ENCODE data around the gene SENP6.

The SENP6 gene

DNA sequence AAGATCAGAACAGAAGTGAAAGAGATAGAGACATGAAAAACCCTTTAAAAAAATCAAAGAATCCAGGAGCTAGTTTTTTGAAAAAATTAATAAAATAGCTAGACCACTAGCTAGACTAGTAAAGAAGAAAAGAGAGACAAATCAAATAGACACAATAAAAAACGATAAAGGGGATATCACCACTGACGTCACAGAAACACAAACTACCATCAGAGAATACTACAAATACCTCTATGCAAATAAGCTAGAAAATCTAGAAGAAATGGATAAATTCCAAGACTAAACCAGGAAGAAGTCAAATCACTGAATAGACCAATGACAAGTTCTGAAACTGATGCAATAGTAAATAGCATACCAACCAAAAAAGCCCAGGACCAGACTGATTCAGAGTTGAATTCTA, 29.6 kb upstream of the SENP6 start:
- Histone ChIP-seq H3K36me3 (ENCODE audit: control insufficient read depth in 2 of 2, insufficient read depth in 1 of 2, low read length in 2 of 2) (no peaks in the 10 kb centered on the region), H3K4me1 (ENCODE audit: control insufficient read depth, insufficient read depth, low read length) (no peaks in the 10 kb centered on the region), H3K9me3 (ENCODE audit: control insufficient read depth, insufficient read depth, low read depth, low read length) (no peaks in the 10 kb centered on the region), H3K27ac (ENCODE audit: extremely low read depth, low read depth, low read length) (no peak overlapping the region), H3K4me3 (ENCODE audit: low read depth, low read length) (no peak overlapping the region)
- CTCF ChIA-PET: interaction anchor here (0.6 to 2.4 kb wide), 5 partner anchors 9 to 1267 kb away, joined by 3 to 12 read pairs (median 5); no protein-coding TSS in a partner anchor
- TF ChIP-seq ZNF416 (tag by site-specific recombination; IDR thresholded peaks at IDR 0.05) (no peak), KLF10 (tag by site-specific recombination; IDR thresholded peaks at IDR 0.05) (no peak), ZNF623 (tag by site-specific recombination; IDR thresholded peaks at IDR 0.05) (no peak)
- TF ChIP-seq, protein P1, sequence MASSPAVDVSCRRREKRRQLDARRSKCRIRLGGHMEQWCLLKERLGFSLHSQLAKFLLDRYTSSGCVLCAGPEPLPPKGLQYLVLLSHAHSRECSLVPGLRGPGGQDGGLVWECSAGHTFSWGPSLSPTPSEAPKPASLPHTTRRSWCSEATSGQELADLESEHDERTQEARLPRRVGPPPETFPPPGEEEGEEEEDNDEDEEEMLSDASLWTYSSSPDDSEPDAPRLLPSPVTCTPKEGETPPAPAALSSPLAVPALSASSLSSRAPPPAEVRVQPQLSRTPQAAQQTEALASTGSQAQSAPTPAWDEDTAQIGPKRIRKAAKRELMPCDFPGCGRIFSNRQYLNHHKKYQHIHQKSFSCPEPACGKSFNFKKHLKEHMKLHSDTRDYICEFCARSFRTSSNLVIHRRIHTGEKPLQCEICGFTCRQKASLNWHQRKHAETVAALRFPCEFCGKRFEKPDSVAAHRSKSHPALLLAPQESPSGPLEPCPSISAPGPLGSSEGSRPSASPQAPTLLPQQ (tag by site-specific recombination; IDR thresholded peaks at IDR 0.05): no peak
- POLR2A ChIA-PET: interaction anchor here (2.5 kb wide), 1 partner anchor 30 kb away, joined by 6 read pairs; the partner anchor contains the start of gene SENP6

DNA sequence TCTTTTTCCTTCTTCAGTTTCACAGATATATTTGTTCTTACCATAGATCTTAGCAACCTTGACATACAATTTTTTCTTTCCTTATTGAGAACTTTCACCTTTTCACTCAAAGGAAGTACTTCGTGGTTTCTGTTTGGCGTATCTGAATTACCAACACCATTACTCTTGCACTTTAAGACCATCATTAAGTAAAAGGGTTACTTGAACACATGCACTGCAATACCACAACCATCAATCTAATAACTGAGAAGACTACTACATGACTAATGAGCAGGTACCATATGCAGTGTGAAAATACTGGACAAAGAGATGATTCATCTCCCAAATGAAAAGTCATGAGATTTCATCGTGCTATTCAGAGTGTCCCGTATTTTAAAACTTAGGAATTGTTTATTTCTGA, 21.7 kb upstream of the SENP6 start:
- no peak overlapping the region for H3K4me3 ChIP-seq (ENCODE audit: low read depth, low read length)
- H3K9me3 ChIP-seq (ENCODE audit: control insufficient read depth, insufficient read depth, low read depth, low read length): no peaks in the 10 kb centered on the region
- H3K36me3 ChIP-seq (ENCODE audit: control insufficient read depth in 2 of 2, insufficient read depth in 1 of 2, low read length in 2 of 2): no peaks in the 10 kb centered on the region
- H3K4me1 ChIP-seq (ENCODE audit: control insufficient read depth, insufficient read depth, low read length): no peaks in the 10 kb centered on the region
- H3K27ac ChIP-seq (ENCODE audit: extremely low read depth, low read depth, low read length): no peak overlapping the region
- ChIA-PET POLR2A (no interaction called here), CTCF (no interaction called here)
- TF ChIP-seq ZNF174 (tag by site-specific recombination; IDR thresholded peaks at IDR 0.05): no peak

DNA sequence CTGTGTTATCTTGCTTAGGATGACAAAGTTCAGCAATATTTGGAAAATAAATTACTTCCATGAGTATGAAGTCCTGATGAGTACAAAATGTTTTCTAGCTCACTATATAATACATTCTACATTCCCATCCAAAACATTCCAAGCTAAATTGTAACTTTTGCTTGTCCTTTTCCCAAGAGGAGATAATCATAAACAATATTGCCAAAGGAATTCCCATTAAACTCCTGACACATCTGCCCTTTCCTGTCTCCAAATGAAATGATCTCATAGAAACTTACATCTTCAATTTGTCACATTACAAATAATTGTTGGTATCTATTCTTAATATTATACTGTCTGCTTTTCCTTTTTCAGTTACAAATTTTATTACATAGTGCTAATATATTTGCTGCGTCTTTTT, 20.4 kb upstream of the SENP6 start:
- no peak overlapping the region for H3K27ac ChIP-seq (ENCODE audit: extremely low read depth, low read depth, low read length)
- TF ChIP-seq YY2 (tag by site-specific recombination; IDR thresholded peaks at IDR 0.05): no peak
- TF ChIP-seq, protein P2, sequence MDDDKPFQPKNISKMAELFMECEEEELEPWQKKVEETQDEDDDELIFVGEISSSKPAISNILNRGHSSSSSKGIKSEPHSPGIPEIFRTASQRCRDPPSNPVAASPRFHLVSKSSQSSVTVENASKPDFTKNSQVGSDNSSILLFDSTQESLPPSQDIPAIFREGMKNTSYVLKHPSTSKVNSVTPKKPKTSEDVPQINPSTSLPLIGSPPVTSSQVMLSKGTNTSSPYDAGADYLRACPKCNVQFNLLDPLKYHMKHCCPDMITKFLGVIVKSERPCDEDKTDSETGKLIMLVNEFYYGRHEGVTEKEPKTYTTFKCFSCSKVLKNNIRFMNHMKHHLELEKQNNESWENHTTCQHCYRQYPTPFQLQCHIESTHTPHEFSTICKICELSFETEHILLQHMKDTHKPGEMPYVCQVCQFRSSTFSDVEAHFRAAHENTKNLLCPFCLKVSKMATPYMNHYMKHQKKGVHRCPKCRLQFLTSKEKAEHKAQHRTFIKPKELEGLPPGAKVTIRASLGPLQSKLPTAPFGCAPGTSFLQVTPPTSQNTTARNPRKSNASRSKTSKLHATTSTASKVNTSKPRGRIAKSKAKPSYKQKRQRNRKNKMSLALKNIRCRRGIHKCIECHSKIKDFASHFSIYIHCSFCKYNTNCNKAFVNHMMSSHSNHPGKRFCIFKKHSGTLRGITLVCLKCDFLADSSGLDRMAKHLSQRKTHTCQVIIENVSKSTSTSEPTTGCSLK (tag by site-specific recombination; IDR thresholded peaks at IDR 0.05): no peak
- TF ChIP-seq, protein P3, sequence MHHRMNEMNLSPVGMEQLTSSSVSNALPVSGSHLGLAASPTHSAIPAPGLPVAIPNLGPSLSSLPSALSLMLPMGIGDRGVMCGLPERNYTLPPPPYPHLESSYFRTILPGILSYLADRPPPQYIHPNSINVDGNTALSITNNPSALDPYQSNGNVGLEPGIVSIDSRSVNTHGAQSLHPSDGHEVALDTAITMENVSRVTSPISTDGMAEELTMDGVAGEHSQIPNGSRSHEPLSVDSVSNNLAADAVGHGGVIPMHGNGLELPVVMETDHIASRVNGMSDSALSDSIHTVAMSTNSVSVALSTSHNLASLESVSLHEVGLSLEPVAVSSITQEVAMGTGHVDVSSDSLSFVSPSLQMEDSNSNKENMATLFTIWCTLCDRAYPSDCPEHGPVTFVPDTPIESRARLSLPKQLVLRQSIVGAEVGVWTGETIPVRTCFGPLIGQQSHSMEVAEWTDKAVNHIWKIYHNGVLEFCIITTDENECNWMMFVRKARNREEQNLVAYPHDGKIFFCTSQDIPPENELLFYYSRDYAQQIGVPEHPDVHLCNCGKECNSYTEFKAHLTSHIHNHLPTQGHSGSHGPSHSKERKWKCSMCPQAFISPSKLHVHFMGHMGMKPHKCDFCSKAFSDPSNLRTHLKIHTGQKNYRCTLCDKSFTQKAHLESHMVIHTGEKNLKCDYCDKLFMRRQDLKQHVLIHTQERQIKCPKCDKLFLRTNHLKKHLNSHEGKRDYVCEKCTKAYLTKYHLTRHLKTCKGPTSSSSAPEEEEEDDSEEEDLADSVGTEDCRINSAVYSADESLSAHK (tag by site-specific recombination; IDR thresholded peaks at IDR 0.05): no peak
- no peak for TF ChIP-seq MYNN (tag by site-specific recombination; IDR thresholded peaks at IDR 0.05; ENCODE audit: borderline replicate concordance)
- no peak for TF ChIP-seq ZNF24 (tag by site-specific recombination; IDR thresholded peaks at IDR 0.05)
- TF ChIP-seq KLF7 (tag by site-specific recombination; IDR thresholded peaks at IDR 0.05; ENCODE audit: borderline replicate concordance): no peak
- no peak for TF ChIP-seq SP7 (tag by site-specific recombination; IDR thresholded peaks at IDR 0.05)
- no peak for TF ChIP-seq ZFP41 (tag by site-specific recombination; IDR thresholded peaks at IDR 0.05; ENCODE audit: borderline replicate concordance)
- POLR2A ChIA-PET: interaction anchor here (0.6 to 1.1 kb wide), 2 partner anchors 20 to 32 kb away, joined by 3 read pairs; partner anchors contain the start of gene SENP6
- no peaks in the 10 kb centered on the region for H3K36me3 ChIP-seq (ENCODE audit: control insufficient read depth in 2 of 2, insufficient read depth in 1 of 2, low read length in 2 of 2)
- H3K9me3 ChIP-seq (ENCODE audit: control insufficient read depth, insufficient read depth, low read depth, low read length): no peaks in the 10 kb centered on the region
- no peak overlapping the region for H3K4me3 ChIP-seq (ENCODE audit: low read depth, low read length)
- CTCF ChIA-PET: interaction anchor here (1.8 kb wide), 1 partner anchor 18 kb away, joined by 8 read pairs; no protein-coding TSS in a partner anchor
- H3K4me1 ChIP-seq (ENCODE audit: control insufficient read depth, insufficient read depth, low read length): no peaks in the 10 kb centered on the region

All from HEK293 (cell line).